HG02938 (cell line): ENCODE results near the gene TOR4A.

Source experiments
- ATAC-seq: cut with Tn5 transposase; IDR thresholded peaks from one replicate; pipeline ENCODE4 v1.9.1; 2021; ENCODE audit warnings: mild to moderate bottlenecking, moderate library complexity; ENCODE audit not compliant: unreplicated experiment

The TOR4A gene

DNA sequence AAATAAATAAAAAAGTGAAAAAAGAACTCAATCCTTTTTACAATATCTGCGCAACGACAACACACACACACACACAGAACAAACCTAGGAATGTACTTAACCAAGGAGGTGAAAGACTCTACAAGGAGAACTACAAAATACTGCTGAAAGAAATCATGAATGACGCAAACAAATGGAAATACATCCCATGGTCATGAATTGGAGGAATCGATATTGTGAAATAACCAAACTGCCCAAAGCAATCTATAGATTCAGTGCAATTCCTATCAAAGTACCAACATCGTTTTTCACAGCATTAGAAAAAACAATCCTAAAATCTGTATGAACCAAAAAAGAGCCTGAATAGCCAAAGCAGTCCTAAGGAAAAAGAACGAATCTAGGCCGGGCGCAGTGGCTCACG is 54.4 kb downstream of the TOR4A start:
- ATAC-seq, result no peak
